Colonic mucosa (tissue), 4 donors: ENCODE data around the gene SLC17A9. TPM values are rescaled to one million over a fixed set of nuclear protein-coding genes. Genes with fewer than 3 reads are reported as not detected.
A peak's percentile ranks its signal among the peaks of the same experiment; 100 is the strongest.

ENCODE experiments used
- DNase-seq: peaks from one replicate; pipeline ENCODE4 v3.0.0-alpha.2; 2020
- H3K27ac ChIP-seq: fragments of 200-600 bp; one replicate; pipeline ENCODE4 v1.8.0; 2021
- H3K27me3 ChIP-seq: fragments of 200-600 bp; one replicate; pipeline ENCODE4 v1.8.0; 2021
- H3K36me3 ChIP-seq: fragments of 200-600 bp; one replicate; pipeline ENCODE4 v1.8.0; 2021
- H3K4me1 ChIP-seq: fragments of 200-600 bp; one replicate; pipeline ENCODE4 v1.8.0; 2021; ENCODE audit warnings: mild to moderate bottlenecking
- H3K4me3 ChIP-seq: fragments of 200-600 bp; one replicate; pipeline ENCODE4 v1.8.0; 2021
- H3K9ac ChIP-seq, 2 donors: one replicate each; pipeline ENCODE4 v1.7.0; 2013; ENCODE audit warnings: control low read depth in 2 of 2, low read depth in 2 of 2, low read length in 2 of 2
- H3K9me3 ChIP-seq: fragments of 200-600 bp; one replicate; pipeline ENCODE4 v1.8.0; 2021
- intact Hi-C: fragments of 100-400 bp; cut with DNase I; formaldehyde crosslinking; loops from one replicate; pipeline ENCODE4 v1.14.1; 2022
- total RNA-seq, 2 donors: library from RNA; stranded (reverse); fragmentation: NEBNext Ultra II Directional in 1 of 2; extraction: Animal tissue kit (Norgen Biotek cat#: 25700) in 1 of 2; gene quantifications; one replicate each; pipeline ENCODE4 v1.2.1, GENCODE V29; 2021
- TF ChIP-seq, protein P1 (sequence below): fragments of 200-600 bp; IDR thresholded peaks from one replicate; pipeline ENCODE4 v1.8.0; 2022; ENCODE audit warnings: antibody characterized with exemption, mild to moderate bottlenecking
- donor health status: healthy.
- donor health status: DM: no; HTN: no; CAD: no.
- donor health status: DM: no; HTN: no; CAD: no.

SLC17A9 gene
- total RNA-seq, 2 donors from 2014 or later: 23.1 to 54.7 TPM

DNA sequence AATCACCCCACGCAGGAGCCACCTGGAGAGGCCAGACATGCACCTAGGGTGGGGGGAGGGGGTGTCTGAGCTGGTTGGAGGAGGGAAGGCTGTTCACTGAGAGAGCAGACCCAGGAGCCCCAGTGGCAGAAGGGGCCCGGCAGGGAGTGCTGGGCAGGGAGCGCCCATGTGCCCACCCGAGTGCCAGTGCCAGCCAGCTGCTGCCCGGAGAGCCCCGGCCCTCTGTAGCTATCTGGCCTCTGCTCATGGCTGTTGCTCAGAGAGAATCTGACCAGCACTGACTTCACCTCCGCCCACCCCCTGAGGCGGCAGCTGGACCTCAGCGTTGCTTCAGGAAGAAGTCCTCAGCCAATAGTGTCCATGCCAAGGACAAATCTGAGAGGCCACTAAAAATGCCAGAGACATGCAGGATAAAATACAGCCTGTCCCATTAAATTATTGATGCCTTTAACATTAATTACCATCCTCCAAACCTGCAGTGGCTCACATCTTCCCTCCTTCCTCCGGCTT is 22.8 kb downstream of the SLC17A9 start:
- TF ChIP-seq, protein P1, sequence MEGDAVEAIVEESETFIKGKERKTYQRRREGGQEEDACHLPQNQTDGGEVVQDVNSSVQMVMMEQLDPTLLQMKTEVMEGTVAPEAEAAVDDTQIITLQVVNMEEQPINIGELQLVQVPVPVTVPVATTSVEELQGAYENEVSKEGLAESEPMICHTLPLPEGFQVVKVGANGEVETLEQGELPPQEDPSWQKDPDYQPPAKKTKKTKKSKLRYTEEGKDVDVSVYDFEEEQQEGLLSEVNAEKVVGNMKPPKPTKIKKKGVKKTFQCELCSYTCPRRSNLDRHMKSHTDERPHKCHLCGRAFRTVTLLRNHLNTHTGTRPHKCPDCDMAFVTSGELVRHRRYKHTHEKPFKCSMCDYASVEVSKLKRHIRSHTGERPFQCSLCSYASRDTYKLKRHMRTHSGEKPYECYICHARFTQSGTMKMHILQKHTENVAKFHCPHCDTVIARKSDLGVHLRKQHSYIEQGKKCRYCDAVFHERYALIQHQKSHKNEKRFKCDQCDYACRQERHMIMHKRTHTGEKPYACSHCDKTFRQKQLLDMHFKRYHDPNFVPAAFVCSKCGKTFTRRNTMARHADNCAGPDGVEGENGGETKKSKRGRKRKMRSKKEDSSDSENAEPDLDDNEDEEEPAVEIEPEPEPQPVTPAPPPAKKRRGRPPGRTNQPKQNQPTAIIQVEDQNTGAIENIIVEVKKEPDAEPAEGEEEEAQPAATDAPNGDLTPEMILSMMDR: no peak
- Histone ChIP-seq H3K4me1 (no peaks in the 10 kb centered on the region), H3K9me3 (no peaks in the 10 kb centered on the region), H3K4me3 (no peak overlapping the region), H3K36me3 (no peaks in the 10 kb centered on the region), H3K27me3 (peaks cover 52% of the 10 kb centered on the region), H3K9ac (no peak overlapping the region), H3K27ac (no peak overlapping the region)
- DNase-seq: no peak
- intact Hi-C loops: no loop called here

DNA sequence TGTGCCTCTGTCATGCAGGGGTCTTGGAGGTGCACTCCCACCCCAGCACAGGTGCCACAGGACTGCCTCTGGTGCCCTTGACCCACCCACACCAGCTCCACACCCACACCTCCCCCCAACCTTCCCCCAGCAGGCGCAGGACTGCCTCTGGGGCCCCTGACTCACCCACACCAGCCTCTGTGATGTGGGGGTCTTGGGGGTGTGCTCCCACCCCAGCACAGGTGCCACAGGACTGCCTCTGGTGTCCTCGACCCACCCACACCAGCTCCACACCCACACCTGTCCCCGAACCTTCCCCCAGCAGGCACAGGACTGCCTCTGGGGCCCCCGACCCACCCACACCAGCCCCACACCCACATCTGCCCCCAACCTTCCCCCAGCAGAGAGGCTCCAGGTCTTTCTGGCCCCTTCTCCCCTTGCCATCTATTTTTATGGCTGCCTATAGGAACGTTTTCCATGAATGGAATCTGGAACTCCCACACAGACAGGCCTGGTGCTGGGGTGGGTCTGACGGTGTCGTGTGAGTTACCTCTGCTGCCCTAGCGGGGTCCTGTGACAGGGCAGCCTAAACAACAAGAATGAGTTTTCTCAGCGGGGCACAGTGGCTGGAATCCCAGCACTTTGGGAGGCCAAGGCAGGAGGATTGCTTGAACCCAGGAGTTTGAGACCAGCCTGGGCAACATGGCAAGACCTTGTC is 23.5 kb downstream of the SLC17A9 start:
- peaks cover 54% of the 10 kb centered on the region for H3K27me3 ChIP-seq
- H3K4me3 ChIP-seq: no peak overlapping the region

DNA sequence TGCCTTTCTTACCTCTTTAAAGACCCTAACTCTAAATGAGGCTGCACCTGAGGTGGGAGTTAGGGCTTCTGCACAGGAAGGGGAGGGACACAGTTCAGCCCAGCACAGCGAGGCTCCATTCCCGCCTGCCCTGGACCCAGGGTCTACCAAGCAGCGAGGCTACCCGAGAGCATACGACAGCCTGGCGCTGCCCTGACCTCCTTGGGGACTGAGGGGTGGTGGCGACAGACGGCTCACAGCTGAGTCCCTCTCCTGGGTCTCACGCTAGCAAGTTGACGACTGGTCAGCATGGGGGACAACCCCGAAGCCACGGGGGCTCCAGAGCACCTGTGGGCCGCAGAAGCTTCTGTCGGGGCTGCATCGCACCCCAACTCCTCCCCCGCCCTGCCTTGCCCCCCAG is 24.4 kb downstream of the SLC17A9 start:
- TF ChIP-seq, protein P1: no peak
- intact Hi-C loops: no loop called here
- Histone ChIP-seq H3K4me3 (no peak overlapping the region), H3K27ac (no peak overlapping the region), H3K9ac (no peak overlapping the region), H3K9me3 (no peaks in the 10 kb centered on the region), H3K4me1 (no peaks in the 10 kb centered on the region), H3K27me3 (peaks cover 52% of the 10 kb centered on the region), H3K36me3 (no peaks in the 10 kb centered on the region)
- DNase-seq: no peak

More for the DNA sequence above, 23.5 kb downstream of the SLC17A9 start:
- intact Hi-C loops: no loop called here
- Histone ChIP-seq H3K9ac (no peak overlapping the region), H3K4me1 (no peaks in the 10 kb centered on the region), H3K36me3 (no peaks in the 10 kb centered on the region), H3K9me3 (no peaks in the 10 kb centered on the region), H3K27ac (no peak overlapping the region)
- TF ChIP-seq, protein P1: no peak
- no peak for DNase-seq

DNA sequence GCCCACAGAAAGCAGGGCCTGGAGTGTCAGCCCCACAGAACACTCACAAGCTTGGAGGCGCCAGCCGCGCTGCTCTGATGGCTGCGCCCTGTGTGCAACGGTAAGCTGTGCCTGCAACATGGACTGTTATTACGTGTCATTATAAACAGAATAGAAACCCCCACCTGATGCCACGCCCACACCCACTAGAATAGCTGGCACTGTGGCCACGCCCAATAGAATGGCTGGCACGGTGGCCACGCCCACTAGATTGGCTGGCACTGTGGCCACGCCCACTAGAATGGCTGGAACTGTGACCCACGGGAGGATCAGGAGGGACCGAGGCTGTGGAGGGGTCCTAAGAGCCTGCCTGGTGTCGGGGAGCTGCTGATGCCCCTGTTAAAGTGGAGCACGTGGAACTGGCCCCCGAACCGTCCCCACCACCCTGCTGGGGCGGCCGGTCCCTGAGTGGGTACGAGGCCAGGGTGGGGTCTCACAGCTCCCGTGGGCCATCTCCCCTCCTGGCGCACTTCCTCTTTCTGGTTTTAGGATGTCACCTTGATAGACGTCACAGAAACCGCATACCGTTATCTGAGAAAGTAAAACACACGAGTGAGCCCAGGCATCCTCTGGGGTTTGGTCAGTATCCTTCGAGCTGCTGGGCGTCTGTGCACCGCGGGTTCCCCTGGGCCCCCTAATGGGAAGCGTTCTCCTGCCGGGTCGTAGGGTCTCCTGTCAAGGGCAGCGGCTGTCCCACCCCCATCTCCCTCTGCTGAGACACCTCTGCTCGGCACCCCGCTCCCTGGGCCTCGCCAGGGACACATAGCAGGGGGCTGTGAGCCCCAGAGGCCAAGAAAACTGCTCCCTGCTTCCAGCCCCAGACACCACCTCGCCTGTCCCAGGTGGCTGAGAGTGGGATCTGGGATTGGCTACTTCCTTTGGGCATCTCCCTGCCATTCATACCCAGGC is 25.4 kb downstream of the SLC17A9 start:
- Histone ChIP-seq H3K4me1 (no peaks in the 10 kb centered on the region), H3K27ac (no peak overlapping the region), H3K36me3 (no peaks in the 10 kb centered on the region), H3K4me3 (no peak overlapping the region), H3K9ac (no peak overlapping the region), H3K27me3 (peaks cover 47% of the 10 kb centered on the region), H3K9me3 (no peaks in the 10 kb centered on the region)
- DNase-seq: peak; percentile 58
- TF ChIP-seq, protein P1: no peak
- intact Hi-C loops: no loop called here

DNA sequence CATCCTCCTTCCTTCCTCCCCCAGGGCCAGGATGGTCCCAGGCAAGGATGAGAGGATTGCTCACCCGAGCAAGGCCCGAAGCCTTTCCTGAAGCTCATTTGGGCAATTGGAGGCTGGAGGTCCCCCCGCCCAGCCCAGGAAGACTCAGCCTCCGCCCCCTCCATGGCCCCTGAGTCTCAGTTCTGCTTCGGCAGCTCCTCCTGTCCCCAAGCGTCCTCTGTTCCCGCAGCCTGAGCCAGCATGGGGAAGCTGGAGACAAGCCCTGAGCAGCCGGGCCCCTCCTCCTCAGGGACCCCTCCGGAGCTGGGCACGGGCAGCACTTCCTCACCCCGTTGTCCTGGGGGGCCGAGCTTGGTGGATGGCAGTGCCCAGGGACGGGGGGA is 26.0 kb downstream of the SLC17A9 start:
- H3K4me1 ChIP-seq: no peaks in the 10 kb centered on the region
- TF ChIP-seq, protein P1: no peak
- intact Hi-C loops: no loop called here
- no peak overlapping the region for H3K4me3 ChIP-seq
- no peak overlapping the region for H3K9ac ChIP-seq
- DNase-seq: no peak
- no peaks in the 10 kb centered on the region for H3K9me3 ChIP-seq
- H3K27ac ChIP-seq: no peak overlapping the region
- H3K27me3 ChIP-seq: peaks cover 40% of the 10 kb centered on the region
- no peaks in the 10 kb centered on the region for H3K36me3 ChIP-seq
